HG02970 (cell line): ENCODE measurements around the gene CEP57.
"Not testable (repeated sequence)": the region's sequence is repeated elsewhere in the genome, so short reads cannot be mapped to it uniquely, and the experiment has no call there.

ENCODE experiments used
- ATAC-seq: cut with Tn5 transposase; IDR thresholded peaks from one replicate; pipeline ENCODE4 v1.9.1; 2021; ENCODE audit warnings: mild to moderate bottlenecking, moderate library complexity, moderate number of reproducible peaks; ENCODE audit not compliant: unreplicated experiment, low FRiP score

CEP57 gene

DNA sequence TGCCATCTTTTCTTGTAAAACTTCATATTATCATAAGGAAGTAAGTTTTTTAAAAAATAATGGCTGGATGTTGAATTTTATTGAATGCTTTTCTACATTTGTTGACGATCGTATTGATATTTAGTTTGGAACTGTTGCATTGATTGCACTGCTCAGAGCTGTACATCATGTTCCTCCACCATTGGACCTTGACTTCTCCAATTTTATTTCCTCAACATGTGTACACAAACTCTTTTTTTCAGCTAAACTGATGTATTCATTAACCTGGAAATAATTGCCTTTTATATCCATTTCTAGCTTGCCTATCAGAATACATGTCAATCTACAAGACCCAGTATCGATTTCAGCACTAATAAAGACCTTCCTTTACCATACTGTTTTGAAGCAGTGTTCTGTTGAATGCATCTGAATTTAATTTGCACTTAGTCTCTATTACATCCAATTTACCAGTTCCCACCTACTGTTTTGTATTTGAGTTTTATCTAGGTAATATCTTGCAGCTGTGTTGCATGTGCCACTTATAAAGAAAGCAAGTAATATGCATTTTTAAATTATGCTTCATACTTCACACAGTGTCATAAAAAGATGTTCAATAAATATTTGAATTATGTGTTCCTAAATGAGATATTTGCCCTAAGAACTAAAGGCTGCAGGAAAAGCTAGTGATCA lies 5.5 kb downstream of the CEP57 start:
- ATAC-seq = no peak

- ATAC-seq = no peak
These were observed 6.2 kb downstream of the CEP57 start for GRCh38 chr11:95796501-95796900.

GRCh38 chr11:95799546-95799945 lies 9.2 kb downstream of the CEP57 start:
- ATAC-seq = no peak

GRCh38 chr11:95800438-95800837 lies 10.1 kb downstream of the CEP57 start:
- no peak for ATAC-seq

DNA sequence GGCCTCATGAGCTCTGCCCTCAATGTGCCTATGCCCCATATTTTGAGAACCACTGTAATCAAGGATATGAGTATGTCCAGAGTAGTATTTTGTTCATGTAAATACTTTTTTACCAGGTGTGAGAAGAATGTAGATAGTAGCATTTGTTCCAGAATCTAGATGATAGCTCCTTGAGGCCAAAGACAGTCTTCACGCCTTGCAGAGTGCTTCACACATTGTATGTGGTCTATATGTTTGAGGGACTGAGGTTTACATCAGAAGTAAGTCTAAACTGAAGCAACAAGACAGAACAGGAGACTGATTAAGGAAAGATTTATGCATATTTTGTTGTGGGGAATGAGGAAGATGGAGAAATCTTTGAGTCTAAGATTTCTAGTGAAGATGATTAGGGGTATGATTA lies 12.5 kb downstream of the CEP57 start:
- ATAC-seq = no peak

DNA sequence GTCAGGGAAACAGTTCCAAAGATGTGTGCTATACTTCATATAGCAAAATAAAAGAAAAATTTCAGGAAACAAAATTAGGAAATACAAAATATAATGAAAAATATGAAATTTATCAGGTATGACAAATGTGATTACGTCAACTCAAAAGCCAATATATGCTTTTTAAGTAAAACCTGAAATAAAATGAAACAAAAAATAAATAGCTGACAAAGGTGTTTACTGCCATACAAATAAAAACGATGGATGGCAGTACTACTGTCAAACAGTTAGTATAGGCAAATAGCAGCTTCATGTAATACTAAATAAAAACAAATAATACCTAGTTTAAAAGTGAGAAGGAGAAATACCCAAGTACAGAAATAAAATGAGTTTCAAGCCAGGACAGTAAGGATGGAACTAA lies 13.7 kb downstream of the CEP57 start:
- no peak for ATAC-seq

DNA sequence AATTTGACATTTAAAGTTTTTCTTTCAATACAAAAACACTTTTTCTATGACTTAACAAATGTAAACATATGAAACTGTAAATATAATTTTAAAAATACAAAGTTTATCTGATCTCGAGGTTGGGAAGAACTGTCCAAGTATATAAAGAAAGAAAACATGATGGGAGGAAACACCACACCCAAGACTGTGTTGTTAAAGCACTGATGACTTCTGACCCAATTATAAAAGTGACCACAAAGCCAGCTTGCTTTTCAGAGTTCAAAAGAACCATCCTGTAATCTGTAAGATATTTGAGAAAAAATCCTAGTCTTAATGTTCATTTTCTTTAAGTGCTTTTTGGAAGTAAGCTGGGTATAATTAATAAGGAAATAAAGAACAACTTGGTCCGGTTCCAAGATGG lies 15.6 kb downstream of the CEP57 start:
- no peak for ATAC-seq

- not testable (repeated sequence) for ATAC-seq
These were observed 16.2 kb downstream of the CEP57 start for GRCh38 chr11:95806464-95806863.

GRCh38 chr11:95811052-95811451 lies 20.8 kb downstream of the CEP57 start:
- not testable (repeated sequence) for ATAC-seq

DNA sequence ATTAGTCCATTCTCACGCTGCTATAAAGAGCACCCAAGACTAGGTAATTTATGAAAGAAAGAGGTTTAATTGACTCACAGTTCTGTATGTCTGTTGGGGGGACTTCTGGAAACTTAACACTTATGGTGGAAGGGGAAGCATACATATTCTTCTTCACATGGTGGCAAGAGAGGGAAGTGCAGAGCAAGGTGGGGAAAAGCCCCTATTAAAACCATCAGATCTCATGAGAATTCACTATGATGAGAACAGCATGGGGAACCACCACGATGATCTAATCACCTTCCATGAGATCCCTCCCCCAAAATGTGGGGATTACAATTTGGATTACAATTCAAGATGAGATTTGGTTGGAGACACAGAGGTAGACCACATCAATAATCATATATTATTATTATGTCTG lies 25.7 kb downstream of the CEP57 start:
- no peak for ATAC-seq

GRCh38 chr11:95821640-95822039 lies 31.3 kb downstream of the CEP57 start:
- no peak for ATAC-seq

GRCh38 chr11:95827696-95828095 lies 37.4 kb downstream of the CEP57 start:
- ATAC-seq = no peak

- ATAC-seq = no peak
These were observed 39.4 kb downstream of the CEP57 start for GRCh38 chr11:95829580-95830259.

- no peak for ATAC-seq
These were observed 41.0 kb downstream of the CEP57 start for GRCh38 chr11:95831198-95831883.

DNA sequence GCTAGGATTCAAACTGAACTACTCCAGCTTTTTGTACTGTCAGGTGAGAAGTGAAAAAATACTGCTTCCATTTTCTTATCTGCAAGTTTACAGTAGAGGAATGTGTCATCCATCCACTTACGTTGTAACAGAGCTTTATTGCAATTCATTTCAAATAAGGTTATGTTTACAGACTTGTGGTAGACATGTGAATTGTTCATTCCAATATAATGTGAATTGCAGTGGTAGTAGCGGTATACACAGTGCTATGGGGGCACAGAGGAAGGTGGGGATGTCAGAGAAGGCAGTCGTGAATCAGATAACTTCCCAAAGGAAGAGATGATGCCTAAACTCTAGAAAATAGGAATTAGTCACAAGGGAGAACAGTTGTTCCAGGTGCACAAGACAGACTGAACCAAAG lies 42.5 kb downstream of the CEP57 start:
- ATAC-seq = no peak

GRCh38 chr11:95833378-95833777 lies 43.1 kb downstream of the CEP57 start:
- no peak for ATAC-seq

GRCh38 chr11:95835351-95835750 lies 45.1 kb downstream of the CEP57 start:
- no peak for ATAC-seq

DNA sequence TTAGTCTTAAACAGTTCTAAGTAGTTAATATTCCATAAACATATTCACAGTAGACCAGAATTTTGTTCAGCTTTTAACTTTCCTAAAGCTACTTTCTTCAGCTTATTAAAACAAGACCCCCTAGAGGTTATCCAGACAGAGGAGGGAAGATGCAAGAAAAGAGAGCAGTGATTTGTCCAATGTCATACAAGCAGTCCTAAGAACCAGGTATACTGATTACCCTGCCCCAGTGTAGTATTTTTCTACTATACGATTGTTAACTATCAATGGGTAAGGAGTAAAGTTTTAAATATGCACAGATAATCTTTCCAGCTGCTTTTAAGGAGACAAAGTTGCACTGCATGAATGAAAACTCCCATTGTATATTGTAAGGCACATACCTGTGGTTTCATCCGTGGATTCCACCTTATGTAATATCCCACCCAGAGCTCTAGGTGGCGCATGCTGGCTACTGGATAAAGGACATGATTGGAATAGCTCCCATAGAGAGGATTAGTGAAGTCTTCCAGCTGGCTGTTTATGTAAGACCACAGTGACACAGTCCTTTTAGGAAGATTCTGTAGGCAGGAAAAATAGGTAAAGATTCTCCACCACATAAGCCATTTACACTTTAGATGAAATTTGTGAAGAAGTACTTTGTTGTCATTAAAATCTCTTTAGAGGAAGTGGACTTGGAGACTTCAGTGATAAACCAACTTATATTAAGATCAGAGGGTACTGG lies 45.6 kb downstream of the CEP57 start:
- ATAC-seq = no peak

GRCh38 chr11:95845167-95845566 lies 54.9 kb downstream of the CEP57 start:
- no peak for ATAC-seq

- no peak for ATAC-seq
These were observed 59.0 kb downstream of the CEP57 start for GRCh38 chr11:95849087-95849825.
